SK-N-SH (cell line): ENCODE data around the gene GPR173. TPM values are rescaled to one million over a fixed set of nuclear protein-coding genes. Genes with fewer than 3 reads are reported as not detected.

ENCODE experiments used
- CTCF ChIA-PET: fragments of 300-600, 350-600 bp; formaldehyde crosslinking; extraction: SDS; loops from one replicate; lab custom pipeline; 2021; lab: Yijun Ruan, JAX
- POLR2A ChIA-PET: fragments of 350-600 bp; sonication (Branson Sonifier 250); formaldehyde crosslinking; extraction: SDS; loops from one replicate; lab custom pipeline; 2020; ENCODE audit warnings: antibody characterized with exemption, inconsistent platforms; lab: Yijun Ruan, JAX
- DNase-seq: peaks from one replicate; pipeline ENCODE4 v3.0.0; 2012
- H2AFZ ChIP-seq: fragments of 200-600 bp; sonication (generic); 2 replicates; pipeline ENCODE4 v1.8.1; 2016; ENCODE audit warnings: antibody characterized with exemption, mild to moderate bottlenecking, low read depth
- H3F3A ChIP-seq: fragments of 200-600 bp; sonication (generic); replicated peaks from 2 replicates; pipeline ENCODE3; 2016; ENCODE audit warnings: antibody characterized with exemption, mild to moderate bottlenecking; ENCODE audit not compliant: insufficient read depth
- H3K27ac ChIP-seq, 2 experiments: fragments of 200-500 bp in 1 of 2; fragments of 200-600 bp in 1 of 2; sonication (Bioruptor generic) in 1 of 2; sonication (generic), shearing (Covaris generic) in 1 of 2; 2 replicates each; pipeline versions ENCODE4 v1.5.1 to v1.6.1; 2014 to 2016; ENCODE audit warnings: low read depth in 2 of 2, inconsistent platforms in 1 of 2, low read length in 1 of 2, mild to moderate bottlenecking in 1 of 2, mixed read lengths in 1 of 2
- H3K27me3 ChIP-seq: fragments of 200-600 bp; sonication (generic), shearing (Covaris generic); 2 replicates; pipeline ENCODE4 v1.6.1; 2016; ENCODE audit warnings: mixed run types; ENCODE audit not compliant: insufficient read depth
- H3K36me3 ChIP-seq, 2 experiments: fragments of 200-500 bp in 1 of 2; fragments of 200-600 bp in 1 of 2; sonication (Bioruptor generic) in 1 of 2; sonication (generic) in 1 of 2; replicated peaks in 1 of 2; 2 replicates each; pipeline versions ENCODE3 to v1.5.1; 2014 to 2016; ENCODE audit warnings: low read length in 1 of 2, mild to moderate bottlenecking in 1 of 2; ENCODE audit not compliant: insufficient read depth in 2 of 2, control insufficient read depth in 1 of 2
- H3K4me1 ChIP-seq, 2 experiments: fragments of 200-500 bp in 1 of 2; fragments of 200-600 bp in 1 of 2; sonication (Bioruptor generic) in 1 of 2; sonication (generic), shearing (Covaris generic) in 1 of 2; 2 replicates each; pipeline versions ENCODE4 v1.5.1 to v1.6.1; 2014 to 2016; ENCODE audit warnings: low read depth in 1 of 2, low read length in 1 of 2, mixed run types in 1 of 2; ENCODE audit not compliant: insufficient read depth in 2 of 2, control insufficient read depth in 1 of 2
- H3K4me2 ChIP-seq: fragments of 200-600 bp; sonication (generic), shearing (Covaris generic); 2 replicates; pipeline ENCODE4 v1.6.1; 2017; ENCODE audit warnings: mixed run types
- H3K4me3 ChIP-seq, 2 experiments: fragments of 200-500 bp in 1 of 2; fragments of 200-600 bp in 1 of 2; sonication (Bioruptor generic) in 1 of 2; sonication (generic), shearing (Covaris generic) in 1 of 2; 2 replicates each; pipeline versions ENCODE4 v1.5.1 to v1.8.1; 2014 to 2016; ENCODE audit warnings: low read depth in 2 of 2, inconsistent platforms in 1 of 2, low read length in 1 of 2, mild to moderate bottlenecking in 1 of 2, mixed read lengths in 1 of 2, moderate library complexity in 1 of 2
- H3K79me2 ChIP-seq: fragments of 200-600 bp; sonication (generic); 2 replicates; pipeline ENCODE4 v1.8.1; 2017; ENCODE audit warnings: mild to moderate bottlenecking; ENCODE audit not compliant: insufficient read depth
- H3K9ac ChIP-seq: fragments of 200-600 bp; sonication (generic); 2 replicates; pipeline ENCODE4 v1.6.1; 2017; ENCODE audit warnings: mixed run types
- H3K9me2 ChIP-seq: fragments of 200-600 bp; sonication (generic); 2 replicates; pipeline ENCODE4 v1.6.1; 2017; ENCODE audit warnings: mixed run types
- H3K9me3 ChIP-seq: fragments of 200-600 bp; sonication (generic); 2 replicates; pipeline ENCODE4 v1.6.1; 2017; ENCODE audit warnings: mixed run types, mild to moderate bottlenecking, moderate library complexity
- H4K20me1 ChIP-seq: fragments of 200-600 bp; sonication (generic); 2 replicates; pipeline ENCODE4 v1.6.1; 2017; ENCODE audit warnings: mild to moderate bottlenecking, mixed run types; ENCODE audit not compliant: insufficient read depth
- CTCF ChIP-seq: fragments of 200-600 bp; sonication (generic); IDR thresholded peaks from 2 replicates; pipeline ENCODE4 v1.6.1; 2017; ENCODE audit warnings: antibody characterized with exemption, mild to moderate bottlenecking, moderate library complexity
- EZH2phosphoT487 ChIP-seq: fragments of 200-600 bp; sonication (generic); IDR thresholded peaks from 2 replicates; pipeline ENCODE4 v1.6.1; 2017; ENCODE audit warnings: low read depth, mixed run types, mild to moderate bottlenecking, antibody characterized with exemption, moderate library complexity, borderline replicate concordance
- FOSL2 ChIP-seq: IDR thresholded peaks from 2 replicates; pipeline ENCODE4 v1.4.0; 2012; ENCODE audit warnings: low read depth, mild to moderate bottlenecking, moderate library complexity, borderline replicate concordance
- MXI1 ChIP-seq: IDR thresholded peaks from 2 replicates; pipeline ENCODE4 v1.6.1; 2012; ENCODE audit warnings: mild to moderate bottlenecking, low read depth, low read length, improper control_type of control experiment
- NFIC ChIP-seq: IDR thresholded peaks from 2 replicates; pipeline ENCODE4 v1.4.0; 2012; ENCODE audit warnings: borderline replicate concordance
- RAD21 ChIP-seq: IDR thresholded peaks from 2 replicates; pipeline ENCODE4 v1.6.1; 2012; ENCODE audit warnings: mild to moderate bottlenecking, low read length
- RXRA ChIP-seq: IDR thresholded peaks from 2 replicates; pipeline ENCODE4 v1.4.0; 2012; ENCODE audit warnings: low read depth, mild to moderate bottlenecking, borderline replicate concordance
- SMC3 ChIP-seq: IDR thresholded peaks from 2 replicates; pipeline ENCODE4 v1.6.1; 2012; ENCODE audit warnings: low read depth, low read length, improper control_type of control experiment
- TEAD4 ChIP-seq: IDR thresholded peaks from 2 replicates; pipeline ENCODE4 v1.4.0; 2012; ENCODE audit warnings: mild to moderate bottlenecking, borderline replicate concordance; ENCODE audit not compliant: insufficient read depth
- USF1 ChIP-seq: IDR thresholded peaks from 2 replicates; pipeline ENCODE4 v1.4.0; 2012; ENCODE audit warnings: low read depth, borderline replicate concordance
- WGBS: methylation state at CpG from one replicate; pipeline ENCODE4 v1.1.6; 2017; ENCODE audit warnings: low lambda C conversion rate; 5-methylcytosine and 5-hydroxymethylcytosine counted together
- polyA plus RNA-seq, 3 experiments: library from polyadenylated mRNA; depleted of rRNA; stranded (reverse); fragments of >200 nt; gene quantifications; 2 replicates each; pipeline ENCODE4 v1.2.3, GENCODE V29; 2012

GPR173 gene
- polyA plus RNA-seq, 1 of the 3 experiments (the other 2 are of a cell fraction), result 5.8 TPM

DNA sequence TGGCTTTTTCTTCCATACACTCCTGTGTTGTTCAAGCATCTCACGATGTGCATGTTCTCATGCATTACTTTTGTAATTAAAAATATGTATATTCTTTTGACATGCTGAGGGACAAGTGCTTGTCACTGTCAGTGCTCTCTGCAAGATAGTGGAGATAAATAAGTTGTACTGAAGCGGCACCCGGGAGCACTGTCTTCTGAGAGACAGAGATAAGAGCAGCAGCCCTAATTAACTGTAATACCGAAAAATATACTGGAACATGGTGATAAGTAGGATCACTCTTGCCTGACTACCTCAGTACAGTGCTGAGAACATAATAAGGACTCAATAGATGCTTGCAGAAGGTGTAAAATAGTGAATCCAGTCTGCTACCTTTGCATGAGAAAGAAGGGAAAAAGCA, 9.4 kb upstream of the GPR173 start:
- H2AFZ ChIP-seq, result no peak overlapping the region
- TF ChIP-seq USF1 (no peak), EZH2phosphoT487 (no peak), RAD21 (no peak), MXI1 (no peak)

DNA sequence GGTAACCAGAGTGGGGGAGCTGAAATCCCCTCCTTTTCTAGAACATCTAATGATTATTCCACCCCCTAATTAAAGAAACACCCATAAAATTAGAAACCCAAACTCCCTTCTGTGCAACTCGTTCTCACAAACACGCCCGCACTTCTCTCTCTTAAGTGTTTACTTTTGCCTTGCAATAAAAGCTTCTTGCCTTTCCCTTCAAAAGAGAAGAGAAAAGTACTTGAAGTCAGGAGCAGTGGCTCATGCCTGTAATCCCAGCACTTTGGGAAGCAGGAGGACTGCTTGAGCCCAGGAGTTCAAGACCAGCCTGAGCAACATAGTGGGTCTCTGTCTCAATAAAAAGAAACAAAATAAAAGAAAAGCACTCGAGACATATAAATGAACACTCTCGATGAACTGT, 3.6 kb upstream of the GPR173 start:
- ChIA-PET CTCF (interaction anchor here (0.6 to 1.4 kb wide), 2 partner anchors 26 to 35 kb away, joined by 3 to 5 read pairs; no protein-coding TSS in a partner anchor), POLR2A (no interaction called here)
- WGBS, result 48% methylated on average over 5 of the region's 5 CpGs

More for the DNA sequence above, 9.4 kb upstream of the GPR173 start:
- H3K4me1 ChIP-seq, result no peaks in the 10 kb centered on the region
- no peaks in the 10 kb centered on the region for H4K20me1 ChIP-seq
- no peaks in the 10 kb centered on the region for H3K79me2 ChIP-seq
- POLR2A ChIA-PET, result no interaction called here
- WGBS, result 7% methylated on average over 4 of the region's 4 CpGs
- no peak for DNase-seq
- no peaks in the 10 kb centered on the region for H3F3A ChIP-seq
- H3K27me3 ChIP-seq, result peaks cover 31% of the 10 kb centered on the region
- H3K9me3 ChIP-seq, result no peaks in the 10 kb centered on the region
- no peak overlapping the region for H3K9ac ChIP-seq
- no peak overlapping the region for H3K4me3 ChIP-seq
- no peak overlapping the region for H3K4me2 ChIP-seq
- H3K36me3 ChIP-seq, result no peaks in the 10 kb centered on the region
- no peaks in the 10 kb centered on the region for H3K9me2 ChIP-seq
- CTCF ChIA-PET, result no interaction called here
- H3K27ac ChIP-seq, result no peak overlapping the region

GRCh38 chrX:53047228-53047627, 1.4 kb upstream of the GPR173 start:
- DNase-seq, result peak; percentile 40
- TF ChIP-seq FOSL2 (no peak), NFIC (no peak), RAD21 (peak; percentile 32; the same call in 1 of the 2 replicates), SMC3 (0 out of 2 replicates have a peak, but pooled peaks have one; percentile 2), CTCF (peak; percentile 55)
- no peak overlapping the region for H3K4me2 ChIP-seq
- H3K4me3 ChIP-seq, result no peak overlapping the region
- CTCF ChIA-PET, result interaction anchor here (1.0 to 1.5 kb wide), 2 partner anchors 20 to 42 kb away, joined by 3 to 4 read pairs; no protein-coding TSS in a partner anchor
- POLR2A ChIA-PET, result no interaction called here
- H3K36me3 ChIP-seq, result no peaks in the 10 kb centered on the region
- peaks cover 0 to 9% of the 10 kb centered on the region in 2 experiments; a peak in 1 of 4 replicates for H3K4me1 ChIP-seq
- H3K27me3 ChIP-seq, result peaks cover 25% of the 10 kb centered on the region; the same call in 1 of the 2 replicates
- H3K27ac ChIP-seq, result peak overlapping the region in 1 of 2 experiments; percentile 64; a peak in 2 of 4 replicates
- H3F3A ChIP-seq, result no peaks in the 10 kb centered on the region
- 59% methylated on average over 6 of the region's 6 CpGs for whole genome bisulfite sequencing
- H3K9ac ChIP-seq, result no peak overlapping the region
- H2AFZ ChIP-seq, result no peak overlapping the region
- H3K9me3 ChIP-seq, result no peaks in the 10 kb centered on the region
- peaks cover 11% of the 10 kb centered on the region; the same call in 1 of the 2 replicates for H4K20me1 ChIP-seq
- H3K9me2 ChIP-seq, result no peaks in the 10 kb centered on the region
- peaks cover 33% of the 10 kb centered on the region for H3K79me2 ChIP-seq

More for the DNA sequence above, 3.6 kb upstream of the GPR173 start:
- Histone ChIP-seq H3F3A (no peaks in the 10 kb centered on the region), H3K4me1 (peaks cover 0 to under 1% of the 10 kb centered on the region in 2 experiments; a peak in 1 of 4 replicates), H4K20me1 (no peaks in the 10 kb centered on the region), H3K4me2 (no peak overlapping the region), H3K9me3 (no peaks in the 10 kb centered on the region), H3K9me2 (no peaks in the 10 kb centered on the region), H3K79me2 (peaks cover 10% of the 10 kb centered on the region), H3K9ac (no peak overlapping the region), H3K4me3 (no peak overlapping the region), H3K36me3 (no peaks in the 10 kb centered on the region), H3K27ac (no peak overlapping the region), H2AFZ (no peak overlapping the region), H3K27me3 (peaks cover 36% of the 10 kb centered on the region)
- TF ChIP-seq EZH2phosphoT487, result no peak
- TF ChIP-seq RXRA, result no peak
- TF ChIP-seq TEAD4, result no peak
- DNase-seq, result no peak
